Stimulated activated CD4-positive, alpha-beta T cell treated with anti-CD3 and anti-CD28 coated beads, Interleukin-4, amount 100 ng/mL, for 48 hours (primary cell): ENCODE measurements around the gene TTYH1.
A peak's percentile ranks its signal among the peaks of the same experiment; 100 is the strongest.
"Not testable (repeated sequence)": the region's sequence is repeated elsewhere in the genome, so short reads cannot be mapped to it uniquely, and the experiment has no call there.

Source experiments
- DNase-seq, 2 donors: peaks; one replicate each; pipeline ENCODE4 v3.0.0-alpha.2; 2020; ENCODE audit warnings: low read depth in 2 of 2

TTYH1 gene

GRCh38 chr19:54415208-54415900 lies at the start of gene TTYH1:
Gene TTYH1 (plus strand): TSS chr19:54415464. CDS start chr19:54415553, 89 bp downstream.
- DNase-seq, result peak; percentile 22 to 56

DNA sequence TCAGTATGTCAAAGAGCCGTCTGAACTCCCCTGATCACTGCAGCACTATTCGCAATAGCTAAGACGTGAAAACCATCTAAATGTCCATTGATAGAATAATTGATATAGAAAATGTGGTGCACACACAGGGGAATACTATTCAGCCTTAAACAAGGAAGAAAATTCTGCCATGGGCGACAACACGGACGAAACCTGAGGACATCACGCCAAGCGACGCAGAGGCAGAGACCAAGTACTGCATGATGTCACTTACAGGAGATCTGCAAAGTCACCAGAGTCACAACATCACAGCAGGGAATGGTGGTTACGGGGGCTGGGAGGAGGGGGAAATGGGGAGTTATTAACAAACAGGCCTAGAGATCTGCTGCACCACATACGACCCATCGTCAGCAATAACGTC lies 49.5 kb upstream of the TTYH1 start:
- DNase-seq, result not testable (repeated sequence)

- DNase-seq, result no peak
These were observed 48.5 kb upstream of the TTYH1 start for GRCh38 chr19:54366811-54367210.

DNA sequence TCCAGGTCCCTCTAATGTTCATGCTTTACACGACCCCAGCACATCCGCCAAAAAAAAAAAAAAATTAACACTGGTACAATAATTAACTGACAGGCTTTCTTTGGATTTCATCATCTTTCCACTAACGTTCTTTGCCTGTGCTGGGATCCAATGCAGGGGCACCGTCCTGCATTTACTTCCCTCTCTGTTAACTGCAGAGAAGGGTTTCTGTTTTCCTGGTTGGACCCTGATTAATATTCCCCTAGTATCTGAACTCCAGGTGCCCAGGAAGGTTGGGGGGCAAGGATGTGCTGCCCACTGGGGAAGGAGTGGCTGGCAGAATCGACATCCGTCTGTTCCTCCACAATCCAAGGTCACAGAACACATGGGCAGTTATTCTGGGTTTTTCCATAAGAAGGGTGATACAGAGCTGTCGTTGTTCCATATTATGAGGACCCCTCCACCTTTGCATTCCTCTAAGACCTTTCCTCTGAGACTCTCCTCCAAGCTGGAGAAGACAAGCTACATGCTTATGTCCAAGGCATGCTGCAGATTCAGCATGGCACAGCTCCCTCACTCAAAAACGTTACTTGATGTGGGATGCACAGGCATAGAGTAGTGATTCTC lies 46.1 kb upstream of the TTYH1 start:
- no peak for DNase-seq

GRCh38 chr19:54369688-54370433 lies 45.4 kb upstream of the TTYH1 start:
- DNase-seq, result not testable (repeated sequence)

GRCh38 chr19:54370434-54370796 lies 44.8 kb upstream of the TTYH1 start:
- peak; percentile 25 to 30 for DNase-seq

DNA sequence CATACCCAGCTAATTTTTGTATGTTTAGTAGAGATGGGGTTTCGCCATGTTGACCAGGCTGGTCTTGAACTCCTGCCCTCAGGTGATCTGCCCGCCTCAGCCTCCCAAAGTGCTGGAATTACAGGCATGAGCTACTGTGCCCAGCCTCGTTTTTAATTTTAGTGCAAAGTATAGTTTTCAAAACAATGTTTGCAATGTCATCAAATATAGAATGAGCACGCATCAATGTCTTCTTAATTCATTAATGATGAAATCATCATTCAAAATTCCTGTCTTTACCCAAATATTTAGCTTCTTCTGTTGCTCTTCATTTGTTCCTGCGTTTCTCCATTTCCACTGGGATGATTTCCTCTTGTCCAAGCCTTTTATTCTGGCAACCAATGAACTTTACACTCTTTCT lies 43.8 kb upstream of the TTYH1 start:
- not testable (repeated sequence) for DNase-seq

GRCh38 chr19:54373781-54374631 lies 41.3 kb upstream of the TTYH1 start:
- DNase-seq, result no peak

DNA sequence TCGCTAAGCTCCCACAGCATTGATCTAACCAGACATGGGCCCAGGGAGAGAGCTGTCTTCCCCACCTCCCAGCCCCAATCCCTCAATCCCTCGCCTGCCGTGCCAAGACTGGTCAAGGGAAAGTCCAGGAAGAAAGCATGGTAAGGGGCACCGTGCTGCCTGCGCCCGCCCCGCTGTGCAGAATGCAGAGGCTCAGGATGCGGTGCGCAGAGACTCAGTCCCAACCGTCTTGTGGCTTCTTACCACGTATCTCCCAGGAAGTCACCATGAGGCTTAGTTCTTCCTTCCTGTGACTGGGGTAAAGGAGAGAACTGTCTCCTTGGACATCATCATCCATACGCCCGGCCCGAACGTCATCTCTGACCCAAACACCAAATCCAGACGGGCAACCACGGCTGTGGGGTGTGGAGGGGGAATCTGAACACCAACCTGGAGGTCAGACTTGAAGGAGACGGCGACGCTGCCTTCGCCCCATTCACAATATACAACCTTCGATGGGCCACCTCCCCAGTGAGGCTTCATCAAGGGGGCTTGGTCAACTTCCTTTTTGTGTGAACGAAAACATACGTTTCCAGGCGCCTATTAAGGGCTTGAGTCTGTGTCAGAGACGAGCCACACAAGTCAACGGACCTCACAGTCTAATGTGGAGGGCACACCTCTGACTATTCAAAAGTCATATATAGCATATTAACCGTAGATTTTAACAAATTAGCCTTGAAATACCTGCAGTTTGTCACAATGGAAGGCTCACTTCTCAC lies 39.9 kb upstream of the TTYH1 start:
- DNase-seq, result not testable (repeated sequence)

DNA sequence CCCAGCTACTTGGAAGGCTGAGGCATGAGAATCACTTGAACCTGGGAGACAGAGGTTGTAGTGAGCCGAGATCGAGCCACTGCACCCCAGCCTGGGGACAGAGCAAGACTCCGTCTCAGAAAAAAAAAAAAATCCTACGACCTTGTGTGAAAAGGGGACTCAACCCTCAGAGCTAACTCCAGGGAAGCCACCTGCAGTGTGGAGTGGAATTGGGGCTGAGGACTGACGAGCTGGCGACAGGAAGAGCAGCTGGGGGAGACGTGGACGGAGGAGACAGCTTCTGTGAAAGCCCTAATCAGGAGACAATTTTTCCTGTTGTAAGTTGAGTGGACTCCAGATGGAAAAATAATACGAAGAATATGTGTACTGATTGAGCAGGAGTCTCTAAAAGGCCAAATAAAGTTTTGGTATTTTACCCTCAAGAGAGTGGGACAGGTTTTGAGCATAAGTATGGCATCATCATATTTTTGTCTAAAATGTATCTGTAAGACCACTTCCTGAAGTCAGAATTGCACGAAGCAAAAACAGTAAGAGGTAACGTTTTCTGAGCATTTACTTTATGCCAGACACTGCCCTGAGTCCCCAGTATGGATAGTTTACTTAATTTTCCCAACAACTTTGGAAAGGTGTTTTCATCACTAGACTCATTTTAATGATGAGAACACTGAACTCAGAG lies 38.5 kb upstream of the TTYH1 start:
- DNase-seq, result no peak

- DNase-seq, result no peak
These were observed 36.0 kb upstream of the TTYH1 start for GRCh38 chr19:54379187-54379678.

DNA sequence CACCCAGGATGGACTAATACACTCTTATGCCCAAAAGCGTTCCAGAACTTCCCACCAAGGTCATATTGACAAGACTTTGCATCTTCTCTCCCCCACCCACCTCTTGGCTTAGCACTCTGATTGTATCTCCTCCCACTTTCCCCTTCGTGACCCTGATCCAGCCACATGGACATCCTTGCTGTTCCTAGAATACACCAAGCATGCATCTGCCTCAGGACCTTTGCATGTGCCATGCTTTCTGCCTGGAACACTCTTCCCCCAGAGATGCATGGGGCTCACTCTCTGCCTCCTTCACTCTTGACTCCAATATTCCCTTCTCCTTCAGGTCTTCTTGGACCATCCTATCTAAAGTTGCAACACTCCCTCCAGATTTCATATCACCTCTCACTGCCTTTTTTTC lies 34.4 kb upstream of the TTYH1 start:
- DNase-seq, result no peak

DNA sequence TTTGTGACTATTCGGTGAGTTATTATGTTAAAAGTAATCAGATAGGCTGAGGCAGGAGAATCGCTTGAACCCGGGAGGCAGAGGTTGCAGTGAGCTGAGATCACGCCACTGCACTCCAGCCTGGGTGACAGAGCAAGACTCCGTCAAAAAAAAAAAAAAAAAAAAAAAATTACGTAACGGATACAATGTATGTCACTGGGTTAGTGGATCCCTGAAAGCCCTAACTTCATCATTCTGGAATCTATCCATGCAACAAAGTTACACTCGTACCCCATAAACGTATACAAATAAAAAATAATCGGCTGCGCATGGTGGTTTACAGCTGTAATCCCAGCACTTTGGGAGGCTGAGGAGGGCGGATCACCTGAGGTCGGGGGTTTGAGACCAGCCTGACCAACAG lies 33.2 kb upstream of the TTYH1 start:
- not testable (repeated sequence) for DNase-seq

GRCh38 chr19:54383330-54383729 lies 31.9 kb upstream of the TTYH1 start:
- DNase-seq, result no peak

DNA sequence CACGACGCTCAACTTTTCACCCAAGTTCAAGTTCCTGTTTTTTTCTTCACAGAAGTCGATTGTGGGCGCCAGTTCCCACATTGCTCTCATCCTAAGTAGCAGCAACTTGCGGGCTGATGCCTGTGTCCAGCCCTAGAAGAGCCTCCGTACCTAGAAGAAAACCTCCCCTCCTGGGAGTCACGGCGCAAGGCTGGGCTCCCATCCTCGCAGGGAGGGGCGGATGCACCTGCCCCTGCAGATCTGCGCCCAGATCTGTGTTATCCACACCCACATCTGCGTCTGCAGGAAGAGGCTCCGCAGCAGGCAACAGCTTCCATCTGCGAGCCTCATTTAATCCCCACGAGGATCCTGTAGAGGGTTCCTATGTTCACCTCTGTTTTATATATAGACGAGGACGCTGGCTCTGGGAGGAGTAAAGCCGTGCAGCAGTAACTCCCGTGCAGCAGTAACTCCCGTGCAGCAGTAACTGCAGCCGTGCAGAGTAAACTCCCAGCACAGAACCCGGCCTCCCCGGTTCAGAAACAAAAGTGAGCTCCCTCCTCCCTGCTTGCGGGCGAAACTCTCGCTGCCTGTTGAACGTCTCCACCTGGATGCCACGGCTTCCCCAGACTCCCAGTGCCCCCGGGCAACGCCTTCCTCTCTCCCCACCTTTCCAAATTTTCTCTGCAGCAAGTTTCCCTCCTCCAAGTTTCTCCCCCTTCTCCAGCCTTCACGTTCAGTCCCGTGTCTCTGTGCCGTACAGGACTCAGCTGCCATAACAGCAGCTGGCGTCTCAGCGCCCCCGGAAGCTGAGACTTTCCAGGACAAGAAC lies 27.1 kb upstream of the TTYH1 start:
- peak in 1 of 2 donors; percentile 12 for DNase-seq

DNA sequence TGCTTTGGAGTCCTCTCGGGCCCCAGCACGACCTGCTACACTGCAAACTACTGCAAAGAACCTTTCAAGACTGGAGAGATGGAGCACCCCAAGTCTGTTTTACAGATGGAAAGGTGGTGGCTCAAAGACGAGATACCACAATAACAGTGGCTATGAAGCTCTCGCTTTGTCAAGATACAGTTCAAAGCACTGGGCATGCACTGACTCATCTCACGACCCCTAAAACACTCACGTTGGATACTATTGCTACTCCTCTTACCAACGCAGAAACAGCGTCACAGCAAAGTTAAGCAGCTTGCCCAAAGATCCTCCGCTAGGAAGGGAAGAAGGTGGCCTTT lies 26.5 kb upstream of the TTYH1 start:
- no peak for DNase-seq

- DNase-seq, result no peak
These were observed 25.7 kb upstream of the TTYH1 start for GRCh38 chr19:54389553-54389952.

DNA sequence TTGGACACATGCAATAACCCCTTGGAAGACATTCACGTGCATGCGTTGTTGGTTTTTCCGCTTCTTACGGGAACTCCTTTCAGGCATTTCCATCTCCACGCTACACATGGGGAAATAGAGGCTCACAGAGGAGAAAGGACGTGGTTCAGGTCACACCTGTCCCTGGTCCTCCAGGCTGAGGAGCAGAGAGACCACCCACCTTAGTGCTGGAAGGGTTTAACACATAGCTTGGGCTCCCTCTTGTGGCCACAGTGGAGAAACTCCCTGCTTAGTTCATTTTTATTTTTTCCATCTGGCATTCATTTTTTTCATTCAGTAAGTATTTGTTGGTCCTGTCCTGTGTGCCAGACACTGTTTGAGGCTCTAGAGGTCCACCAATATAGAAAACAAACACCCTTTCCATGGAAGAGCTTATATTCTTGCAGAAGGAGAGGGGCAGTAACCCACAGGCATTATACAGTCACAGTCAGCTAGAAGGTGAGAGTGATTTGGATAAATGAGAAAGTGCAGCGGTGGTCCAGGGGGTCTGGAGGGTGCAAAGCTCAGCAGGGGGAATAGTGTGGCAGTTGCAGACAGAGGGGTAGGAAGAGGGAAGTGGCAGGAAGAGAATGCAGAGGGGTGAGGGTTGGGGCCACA lies 24.2 kb upstream of the TTYH1 start:
- peak; percentile 48 to 49 for DNase-seq

DNA sequence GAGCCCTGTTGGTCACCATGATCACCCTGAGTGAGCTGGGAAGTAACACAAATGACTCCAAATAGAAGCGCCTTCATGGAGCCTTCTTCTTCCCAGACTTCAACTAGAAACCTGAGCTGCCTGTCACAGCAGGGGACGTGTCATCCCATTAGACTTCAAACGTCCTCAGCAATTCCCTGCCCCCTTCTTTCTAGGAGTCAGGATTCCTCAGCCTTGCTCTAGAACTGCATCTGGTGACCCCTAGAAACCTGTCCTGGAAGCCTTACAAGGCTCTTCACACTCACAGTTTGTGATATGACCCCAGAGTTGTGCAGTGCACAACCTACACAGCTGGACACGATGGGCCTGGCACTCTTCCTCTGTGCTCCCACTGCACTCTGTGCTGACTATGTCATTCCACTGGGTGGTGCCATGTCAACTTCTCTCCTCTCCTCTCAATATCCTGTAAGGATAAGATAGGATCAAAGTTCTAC lies 23.6 kb upstream of the TTYH1 start:
- no peak for DNase-seq
